HepG2 (cell line): ENCODE measurements around the gene GPATCH11. TPM values are rescaled to one million over a fixed set of nuclear protein-coding genes. Genes with fewer than 3 reads are reported as not detected.
A peak's percentile ranks its signal among the peaks of the same experiment; 100 is the strongest.

Experiments used
- ATAC-seq: fragments of 200-7000 bp; cut with Tn5 transposase; 3 replicates; pipeline ENCODE4 v1.9.1; 2020; ENCODE audit warnings: mild to moderate bottlenecking, moderate library complexity
- Bru-seq: library from RNA; stranded (reverse); fragments of 400-500 nt; gene quantifications from one replicate; lab custom pipeline; 2021; lab: Mats Ljungman, UMichigan
- BruChase-seq, 2 experiments: library from RNA; stranded (reverse); fragments of 400-500 nt; gene quantifications; one replicate each; lab custom pipeline; 2021; lab: Mats Ljungman, UMichigan
- BruUV-seq: library from RNA; stranded (reverse); fragments of 400-500 nt; replicated peaks from 2 replicates; lab custom pipeline; 2021; lab: Mats Ljungman, UMichigan
- CTCF ChIA-PET: fragments of 300-600 bp; formaldehyde crosslinking; extraction: SDS; loops from one replicate; lab custom pipeline; 2021; ENCODE audit warnings: low total read pairs, inconsistent platforms, low intra/inter-chr PET ratio; lab: Yijun Ruan, JAX
- POLR2A ChIA-PET: fragments of 350-600 bp; sonication (Branson Sonifier 250); formaldehyde crosslinking; loops from one replicate; lab custom pipeline; 2020; ENCODE audit warnings: antibody characterized with exemption, inconsistent platforms; lab: Yijun Ruan, JAX
- DNase-seq: peaks from one replicate; pipeline ENCODE4 v3.0.0-alpha.2; 2015; ENCODE audit warnings: low spot score
- FAIRE-seq: peaks from 3 replicates; lab custom pipeline; 2011; peaks lifted over from hg19 to GRCh38; lab: Jason Lieb, UNC
- H2AFZ ChIP-seq: one replicate; pipeline ENCODE4 v1.6.1; 2011; ENCODE audit warnings: low read length, inconsistent platforms
- H3K27ac ChIP-seq: fragments of 300-600 bp; 3 replicates; pipeline ENCODE4 v1.8.0; 2011; ENCODE audit warnings: mixed run types, mild to moderate bottlenecking, mixed read lengths, low read length, inconsistent platforms; ENCODE audit not compliant: insufficient read depth; ENCODE audit errors: extremely low read length
- H3K27me3 ChIP-seq, 2 experiments: fragments of 200-600 bp in 1 of 2; 2 replicates in 1 of 2; 3 replicates in 1 of 2; pipeline versions ENCODE4 v1.6.0 to v1.8.0; 2011; ENCODE audit warnings: low read length in 2 of 2, mild to moderate bottlenecking in 2 of 2, moderate library complexity in 2 of 2, inconsistent platforms in 1 of 2; ENCODE audit not compliant: insufficient read depth in 2 of 2, control insufficient read depth in 1 of 2
- H3K36me3 ChIP-seq, 2 experiments: fragments of 200-600 bp in 1 of 2; replicated peaks in 1 of 2; 2 replicates in 1 of 2; 3 replicates in 1 of 2; pipeline versions ENCODE4 v1.5.1 to v1.8.0; 2011; ENCODE audit warnings: low read length in 2 of 2, inconsistent platforms in 1 of 2; ENCODE audit not compliant: insufficient read depth in 2 of 2, control insufficient read depth in 1 of 2
- H3K4me1 ChIP-seq: 2 replicates; pipeline ENCODE4 v1.5.1; 2012; ENCODE audit warnings: low read length, inconsistent platforms; ENCODE audit not compliant: insufficient read depth
- H3K4me2 ChIP-seq: 2 replicates; pipeline ENCODE4 v1.6.0; 2011; ENCODE audit warnings: low read depth, low read length, inconsistent platforms
- H3K4me3 ChIP-seq, 3 experiments: fragments of 200-600 bp in 1 of 3; sonication (generic), shearing (Covaris generic) in 1 of 3; replicated peaks in 1 of 3; 2 replicates each; pipeline ENCODE4 v1.5.1; 2011 to 2016; ENCODE audit warnings: low read length in 3 of 3, inconsistent platforms in 2 of 3, low read depth in 2 of 3, mild to moderate bottlenecking in 2 of 3, control low read depth in 1 of 3, mixed read lengths in 1 of 3; ENCODE audit not compliant: insufficient read depth in 1 of 3
- H3K79me2 ChIP-seq: one replicate; pipeline ENCODE4 v1.6.1; 2011; ENCODE audit warnings: low read length, inconsistent platforms; ENCODE audit not compliant: insufficient read depth
- H3K9ac ChIP-seq: 2 replicates; pipeline ENCODE4 v1.6.0; 2011; ENCODE audit warnings: mild to moderate bottlenecking, low read depth, low read length, inconsistent platforms; ENCODE audit not compliant: insufficient read depth
- H3K9me3 ChIP-seq: 2 replicates; pipeline ENCODE4 v1.5.1; 2012; ENCODE audit warnings: mild to moderate bottlenecking, low read length
- H4K20me1 ChIP-seq: 2 replicates; pipeline ENCODE4 v1.6.0; 2011; ENCODE audit warnings: inconsistent platforms, mild to moderate bottlenecking, low read length, moderate library complexity; ENCODE audit not compliant: insufficient read depth
- GPN1 ChIP-seq: sonication (generic); formaldehyde crosslinking; IDR thresholded peaks from 2 replicates; pipeline ENCODE4 v1.5.1; 2020; ENCODE audit warnings: missing genetic modification reagents, borderline replicate concordance
- KDM2A ChIP-seq: sonication (generic); formaldehyde crosslinking; IDR thresholded peaks from 2 replicates; pipeline ENCODE4 v1.4.0; 2020; ENCODE audit warnings: low read depth, missing genetic modification reagents, borderline replicate concordance
- KDM4B ChIP-seq: sonication (generic); formaldehyde crosslinking; IDR thresholded peaks from 2 replicates; pipeline ENCODE4 v1.4.0; 2020; ENCODE audit warnings: missing genetic modification reagents
- PHF21A ChIP-seq: sonication (generic); formaldehyde crosslinking; IDR thresholded peaks from 2 replicates; pipeline ENCODE4 v1.5.0; 2020; ENCODE audit warnings: mild to moderate bottlenecking, missing genetic modification reagents
- ZEB1 ChIP-seq: IDR thresholded peaks from 2 replicates; pipeline ENCODE4 v1.6.1; 2012; ENCODE audit warnings: mild to moderate bottlenecking, low read depth, inconsistent platforms; ENCODE audit not compliant: insufficient replicate concordance
- ZKSCAN1 ChIP-seq: fragments of 150-350 bp; IDR thresholded peaks from 2 replicates; pipeline ENCODE4 v1.6.1; 2014; ENCODE audit warnings: low read length
- ZNF891 ChIP-seq: sonication (generic); formaldehyde crosslinking; IDR thresholded peaks from 2 replicates; pipeline ENCODE4 v1.5.0; 2020; ENCODE audit warnings: mild to moderate bottlenecking, missing genetic modification reagents
- whole genome bisulfite sequencing: methylation state at CpG from one replicate; pipeline ENCODE4 v1.1.6; 2017; ENCODE audit warnings: low lambda C conversion rate; 5-methylcytosine and 5-hydroxymethylcytosine counted together
- in situ Hi-C: cut with HindIII; loops from 2 replicates; pipeline ENCODE4 v1.10.0; 2017; ENCODE audit warnings: low pct_unique_long_range_greater_than_20kb; ENCODE audit not compliant: extremely low pct_ligation_motif_present
- intact Hi-C: fragments of 100-400 bp; cut with micrococcal nuclease; formaldehyde crosslinking; loops from one replicate; pipeline ENCODE4 v1.10.0; 2022; ENCODE audit not compliant: unreplicated experiment
- long read RNA-seq, 2 experiments: library from RNA in 1 of 2; library from polyadenylated mRNA in 1 of 2; stranded (forward) in 1 of 2; unstranded in 1 of 2; transcript quantifications; one replicate each; pipeline ENCODE4 v2.0.0, GENCODE V29; 2019 to 2022
- polyA minus RNA-seq, 3 experiments: library from RNA; depleted of rRNA, polyadenylated mRNA; stranded (reverse); fragments of >200 nt; gene quantifications; 2 replicates each; pipeline ENCODE4 v1.2.3, GENCODE V29; 2011; ENCODE audit warnings: low replicate concordance in 1 of 3
- polyA plus RNA-seq, 8 experiments: library from polyadenylated mRNA; depleted of rRNA in 3 of 8; stranded (reverse) in 7 of 8; unstranded in 1 of 8; fragments of >200 nt; fragmentation: Illumina TruSeq in 4 of 8; extraction: Trizol in 4 of 8; gene quantifications; 2 replicates each; pipeline versions ENCODE4 v1.2.1 to v1.2.3, GENCODE V29; 2011 to 2016; ENCODE audit warnings: low read depth in 4 of 8, missing spikeins in 1 of 8, mixed read lengths in 1 of 8; ENCODE audit not compliant: insufficient read depth in 1 of 8
- total RNA-seq, 5 experiments: library from RNA; depleted of rRNA; stranded (reverse); fragments of >200 nt; fragmentation: Illumina TruSeq; extraction: Trizol; gene quantifications; 2 replicates each; pipeline ENCODE4 v1.2.3, GENCODE V29; 2016; ENCODE audit warnings: low read depth in 1 of 5
- TF ChIP-seq, protein P1 (sequence below): IDR thresholded peaks from 2 replicates; pipeline ENCODE4 v1.6.1; 2016; ENCODE audit warnings: mild to moderate bottlenecking
- TF ChIP-seq, protein P2 (sequence below): sonication (generic); formaldehyde crosslinking; IDR thresholded peaks from 2 replicates; pipeline ENCODE4 v1.4.0; 2020; ENCODE audit warnings: missing genetic modification reagents

Gene GPATCH11
- total RNA-seq (2016; rRNA removed; fragmentation: Illumina TruSeq; extraction: Trizol), result 8.7 and 13.3 TPM in 2 replicates
- total RNA-seq (2016; cell fraction: cytosol; rRNA removed; fragmentation: Illumina TruSeq; extraction: Trizol; ENCODE audit: low read depth), result 0.88 and 1.0 TPM in 2 replicates
- total RNA-seq (2016; cell fraction: insoluble cytoplasmic fraction; rRNA removed; fragmentation: Illumina TruSeq; extraction: Trizol), result 8.7 and 14.2 TPM in 2 replicates
- 5.0 and 5.9 TPM in 2 replicates for total RNA-seq (2016; cell fraction: membrane; rRNA removed; fragmentation: Illumina TruSeq; extraction: Trizol)
- total RNA-seq (2016; cell fraction: nucleus; rRNA removed; fragmentation: Illumina TruSeq; extraction: Trizol), result 5.4 TPM in 2 replicates
- polyA plus RNA-seq (2011; rRNA removed), result 3.0 and 3.8 TPM in 2 replicates
- polyA plus RNA-seq (2011; cell fraction: cytosol; rRNA removed), result 1.4 and 2.1 TPM in 2 replicates
- polyA plus RNA-seq (2011; cell fraction: nucleus; rRNA removed), result 0.66 and 1.2 TPM in 2 replicates
- 3.4 and 5.6 TPM in 2 replicates for polyA plus RNA-seq (2012)
- polyA plus RNA-seq (2016; cell fraction: cytosol; fragmentation: Illumina TruSeq; extraction: Trizol; ENCODE audit: low read depth), result 0.46 and 0.78 TPM in 2 replicates
- polyA plus RNA-seq (2016; cell fraction: insoluble cytoplasmic fraction; fragmentation: Illumina TruSeq; extraction: Trizol; ENCODE audit: low read depth), result 12.1 and 12.2 TPM in 2 replicates
- 2.2 and 2.3 TPM in 2 replicates for polyA plus RNA-seq (2016; cell fraction: membrane; fragmentation: Illumina TruSeq; extraction: Trizol; ENCODE audit: low read depth)
- polyA plus RNA-seq (2016; cell fraction: nucleus; fragmentation: Illumina TruSeq; extraction: Trizol; ENCODE audit: insufficient read depth, low read depth), result 5.9 and 6.7 TPM in 2 replicates
- polyA minus RNA-seq (2011; rRNA and poly(A)+ RNA removed; ENCODE audit: low replicate concordance), result 0.96 and 2.2 TPM in 2 replicates
- 1.6 and 1.8 TPM in 2 replicates for polyA minus RNA-seq (2011; cell fraction: cytosol; rRNA and poly(A)+ RNA removed)
- polyA minus RNA-seq (2011; cell fraction: nucleus; rRNA and poly(A)+ RNA removed), result 1.9 and 2.5 TPM in 2 replicates
- Bru-seq, nascent RNA, result percentile 55 among the genes with signal in this experiment
- percentile 73 among the genes with signal in this experiment for BruChase-seq, experiment 1, labeled RNA remaining after a 6-hour chase
- percentile 68 among the genes with signal in this experiment for BruChase-seq, experiment 2, labeled RNA remaining after a 2-hour chase
- long read RNA-seq, experiment 1, partial matches to known transcripts, result 5 of 8 reads
- long read RNA-seq, experiment 1, other reads (novel, unspliced or antisense), result 2 of 8 reads
- long read RNA-seq, experiment 2, partial matches to known transcripts, result 1 of 9 reads
- long read RNA-seq, experiment 2, other reads (novel, unspliced or antisense), result 8 of 9 reads

DNA sequence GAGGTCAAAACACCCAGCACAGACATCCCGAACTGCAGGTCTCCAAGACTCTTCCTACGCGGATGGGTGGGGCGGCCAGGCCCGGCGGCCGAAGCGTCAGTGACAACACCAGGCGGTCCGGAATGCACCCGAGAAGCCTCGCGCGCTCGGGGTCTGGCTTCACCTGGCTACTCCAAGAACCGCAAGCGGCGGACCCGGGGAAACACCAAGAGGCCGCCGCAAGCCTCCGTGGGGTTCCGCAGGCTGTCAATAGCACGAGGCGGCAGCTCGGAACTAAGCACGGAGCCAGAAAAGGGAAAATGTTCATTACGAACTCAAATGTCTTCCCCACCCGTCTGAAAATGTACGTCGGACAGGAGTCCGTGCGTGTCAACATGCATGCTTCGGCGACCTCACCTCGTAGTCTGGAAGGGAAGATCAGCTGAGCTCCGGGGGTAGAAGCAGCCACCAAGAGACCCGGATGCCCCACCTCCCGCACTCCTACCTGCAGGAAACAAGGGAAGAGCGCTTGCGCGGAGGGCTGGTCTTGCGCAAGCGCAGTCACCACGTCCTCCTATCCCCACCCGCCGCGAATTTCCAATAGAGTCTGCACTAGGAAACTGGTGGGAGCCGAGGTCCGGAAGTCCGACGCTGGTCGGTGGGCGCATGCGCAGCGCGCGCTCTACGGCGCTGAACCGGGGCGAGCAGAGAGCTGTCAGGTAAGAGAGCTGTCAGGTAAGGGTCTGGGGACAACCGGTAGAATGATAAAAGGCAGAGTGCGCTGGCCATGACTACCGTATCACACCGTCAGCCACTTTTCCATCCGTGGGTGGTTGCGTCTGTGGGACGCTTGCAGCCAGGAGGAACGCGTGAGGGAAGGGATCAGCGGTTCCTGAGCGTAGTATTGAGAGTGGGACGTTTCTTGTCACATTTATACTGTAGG, at the start of gene GPATCH11, which contains the start of gene HEATR5B:
Gene GPATCH11, plus strand, starts transcription at position 646 of the 922 bp plus-strand sequence. CDS start 3,864 bp downstream, outside the sequence.
Gene HEATR5B, minus strand, starts transcription at position 500 of the 922 bp plus-strand sequence. CDS start 958 bp downstream, outside the sequence.
- 2% methylated on average over 52 of the region's 74 CpGs for WGBS
- in situ Hi-C loops, result no loop called here
- ATAC-seq (peak; percentile 97), DNase-seq (peak; percentile 98), FAIRE-seq (peak; percentile 71)
- peak within 1 kb of the TSS; percentile 81 for H3K9ac ChIP-seq
- ChIA-PET CTCF (no interaction called here), POLR2A (interaction anchor here (0.5 to 1.3 kb wide), 2 partner anchors 113 to 1293 kb away, joined by 3 read pairs; no protein-coding TSS in a partner anchor)
- H2AFZ ChIP-seq, result peak within 1 kb of the TSS; percentile 97
- no peaks in the 10 kb centered on the region for H4K20me1 ChIP-seq
- peaks cover 34% of the 10 kb centered on the region for H3K4me1 ChIP-seq
- peaks cover 12% of the 10 kb centered on the region for H3K79me2 ChIP-seq
- H3K27me3 ChIP-seq, result no peaks in the 10 kb centered on the region; a peak in 1 of 5 replicates
- H3K36me3 ChIP-seq, result peaks cover 2 to 10% of the 10 kb centered on the region in 2 experiments; a peak in 4 of 5 replicates
- peak within 1 kb of the TSS; percentile 80 to 94 (median 90) for H3K4me3 ChIP-seq
- BruUV-seq, result TSS peak; percentile 64
- intact Hi-C loops, result loop anchor here (5.0 to 10.0 kb wide), 2 partner anchors 117 to 151 kb away; partner anchors contain the start of genes CEBPZ, NDUFAF7 and STRN
- peak within 1 kb of the TSS; percentile 95 for H3K4me2 ChIP-seq
- H3K27ac ChIP-seq, result peak within 1 kb of the TSS; percentile 77
- no peaks in the 10 kb centered on the region for H3K9me3 ChIP-seq
- TF ChIP-seq ZEB1 (peak; percentile 72), KDM2A (CRISPR knock-in tag) (peak; percentile 82; the same call in 1 of the 2 replicates), ZNF891 (CRISPR knock-in tag) (0 out of 2 replicates have a peak, but pooled peaks have one; percentile 72), GPN1 (peak; percentile 68; the same call in 1 of the 2 replicates), PHF21A (CRISPR knock-in tag) (peak; percentile 57; the same call in 1 of the 2 replicates), ZKSCAN1 (no peak), KDM4B (CRISPR knock-in tag) (peak; percentile 37; the same call in 1 of the 2 replicates)
- TF ChIP-seq, protein P1, sequence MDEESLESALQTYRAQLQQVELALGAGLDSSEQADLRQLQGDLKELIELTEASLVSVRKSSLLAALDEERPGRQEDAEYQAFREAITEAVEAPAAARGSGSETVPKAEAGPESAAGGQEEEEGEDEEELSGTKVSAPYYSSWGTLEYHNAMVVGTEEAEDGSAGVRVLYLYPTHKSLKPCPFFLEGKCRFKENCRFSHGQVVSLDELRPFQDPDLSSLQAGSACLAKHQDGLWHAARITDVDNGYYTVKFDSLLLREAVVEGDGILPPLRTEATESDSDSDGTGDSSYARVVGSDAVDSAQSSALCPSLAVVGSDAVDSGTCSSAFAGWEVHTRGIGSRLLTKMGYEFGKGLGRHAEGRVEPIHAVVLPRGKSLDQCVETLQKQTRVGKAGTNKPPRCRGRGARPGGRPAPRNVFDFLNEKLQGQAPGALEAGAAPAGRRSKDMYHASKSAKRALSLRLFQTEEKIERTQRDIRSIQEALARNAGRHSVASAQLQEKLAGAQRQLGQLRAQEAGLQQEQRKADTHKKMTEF (CRISPR knock-in tag), result peak; percentile 81; the same call in 1 of the 2 replicates
- TF ChIP-seq, protein P2, sequence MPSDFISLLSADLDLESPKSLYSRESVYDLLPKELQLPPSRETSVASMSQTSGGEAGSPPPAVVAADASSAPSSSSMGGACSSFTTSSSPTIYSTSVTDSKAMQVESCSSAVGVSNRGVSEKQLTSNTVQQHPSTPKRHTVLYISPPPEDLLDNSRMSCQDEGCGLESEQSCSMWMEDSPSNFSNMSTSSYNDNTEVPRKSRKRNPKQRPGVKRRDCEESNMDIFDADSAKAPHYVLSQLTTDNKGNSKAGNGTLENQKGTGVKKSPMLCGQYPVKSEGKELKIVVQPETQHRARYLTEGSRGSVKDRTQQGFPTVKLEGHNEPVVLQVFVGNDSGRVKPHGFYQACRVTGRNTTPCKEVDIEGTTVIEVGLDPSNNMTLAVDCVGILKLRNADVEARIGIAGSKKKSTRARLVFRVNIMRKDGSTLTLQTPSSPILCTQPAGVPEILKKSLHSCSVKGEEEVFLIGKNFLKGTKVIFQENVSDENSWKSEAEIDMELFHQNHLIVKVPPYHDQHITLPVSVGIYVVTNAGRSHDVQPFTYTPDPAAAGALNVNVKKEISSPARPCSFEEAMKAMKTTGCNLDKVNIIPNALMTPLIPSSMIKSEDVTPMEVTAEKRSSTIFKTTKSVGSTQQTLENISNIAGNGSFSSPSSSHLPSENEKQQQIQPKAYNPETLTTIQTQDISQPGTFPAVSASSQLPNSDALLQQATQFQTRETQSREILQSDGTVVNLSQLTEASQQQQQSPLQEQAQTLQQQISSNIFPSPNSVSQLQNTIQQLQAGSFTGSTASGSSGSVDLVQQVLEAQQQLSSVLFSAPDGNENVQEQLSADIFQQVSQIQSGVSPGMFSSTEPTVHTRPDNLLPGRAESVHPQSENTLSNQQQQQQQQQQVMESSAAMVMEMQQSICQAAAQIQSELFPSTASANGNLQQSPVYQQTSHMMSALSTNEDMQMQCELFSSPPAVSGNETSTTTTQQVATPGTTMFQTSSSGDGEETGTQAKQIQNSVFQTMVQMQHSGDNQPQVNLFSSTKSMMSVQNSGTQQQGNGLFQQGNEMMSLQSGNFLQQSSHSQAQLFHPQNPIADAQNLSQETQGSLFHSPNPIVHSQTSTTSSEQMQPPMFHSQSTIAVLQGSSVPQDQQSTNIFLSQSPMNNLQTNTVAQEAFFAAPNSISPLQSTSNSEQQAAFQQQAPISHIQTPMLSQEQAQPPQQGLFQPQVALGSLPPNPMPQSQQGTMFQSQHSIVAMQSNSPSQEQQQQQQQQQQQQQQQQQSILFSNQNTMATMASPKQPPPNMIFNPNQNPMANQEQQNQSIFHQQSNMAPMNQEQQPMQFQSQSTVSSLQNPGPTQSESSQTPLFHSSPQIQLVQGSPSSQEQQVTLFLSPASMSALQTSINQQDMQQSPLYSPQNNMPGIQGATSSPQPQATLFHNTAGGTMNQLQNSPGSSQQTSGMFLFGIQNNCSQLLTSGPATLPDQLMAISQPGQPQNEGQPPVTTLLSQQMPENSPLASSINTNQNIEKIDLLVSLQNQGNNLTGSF (CRISPR knock-in tag), result 0 out of 2 replicates have a peak, but pooled peaks have one; percentile 48
